Measurements from ENCODE around the gene SEMA4D. TPM values are rescaled to one million over a fixed set of nuclear protein-coding genes. Genes with fewer than 3 reads are reported as not detected.

SEMA4D gene
- total RNA-seq, 1 experiment from 2014 or later, result 8.0 TPM

- Histone ChIP-seq H3K79me2 (ENCODE audit: low read length) (no peaks in the 10 kb centered on the region), H3K4me3 (ENCODE audit: low read length) (no peak overlapping the region), H3K9me2 (replicated peaks; ENCODE audit: low read length) (no peaks in the 10 kb centered on the region), H4K20me1 (ENCODE audit: low read length) (no peaks in the 10 kb centered on the region), H3F3A (ENCODE audit: low read length, unreplicated experiment) (no peaks in the 10 kb centered on the region), H3K36me3 (ENCODE audit: low read depth, low read length) (no peaks in the 10 kb centered on the region), H3K4me1 (ENCODE audit: insufficient read depth, low read length) (no peaks in the 10 kb centered on the region), H3K27me3 (ENCODE audit: low read length) (no peaks in the 10 kb centered on the region), H3K27ac (ENCODE audit: low read length) (no peak overlapping the region), H3K4me2 (ENCODE audit: low read length) (no peak overlapping the region), H3K9ac (ENCODE audit: low read length) (no peak overlapping the region), H2AFZ (ENCODE audit: low read length) (no peak overlapping the region), H3K9me3 (ENCODE audit: low read length) (no peaks in the 10 kb centered on the region)
- BruUV-seq (replicated peaks), result no TSS peak
- TF ChIP-seq EZH2 (IDR thresholded peaks at IDR 0.05; ENCODE audit: low read length, unreplicated experiment), result no peak
- no peak for TF ChIP-seq EZH2phosphoT487 (IDR thresholded peaks at IDR 0.05; ENCODE audit: borderline replicate concordance, low read length)
- no peak for TF ChIP-seq CTCF (conservative IDR thresholded peaks at IDR 0.05; ENCODE audit: low read depth, low read length)
- CTCF ChIA-PET, result no interaction called here
- ATAC-seq (no peak), DNase-seq (no peak)
- POLR2A ChIA-PET (ENCODE audit: unreplicated experiment), result no interaction called here
- intact Hi-C loops (cut with micrococcal nuclease), result no loop called here
Observed at GRCh38 chr9:89462817-89463683, 34.9 kb downstream of the SEMA4D start.

- POLR2A ChIA-PET (ENCODE audit: unreplicated experiment), result no interaction called here
- no peaks in the 10 kb centered on the region for H3F3A ChIP-seq (ENCODE audit: low read length, unreplicated experiment)
- no peaks in the 10 kb centered on the region for H3K27me3 ChIP-seq (ENCODE audit: low read length)
- no peaks in the 10 kb centered on the region for H3K9me2 ChIP-seq (replicated peaks; ENCODE audit: low read length)
- H4K20me1 ChIP-seq (ENCODE audit: low read length), result no peaks in the 10 kb centered on the region
- CTCF ChIA-PET, result no interaction called here
- DNase-seq (no peak), ATAC-seq (no peak)
- TF ChIP-seq EZH2phosphoT487 (IDR thresholded peaks at IDR 0.05; ENCODE audit: borderline replicate concordance, low read length) (no peak), CTCF (conservative IDR thresholded peaks at IDR 0.05; ENCODE audit: low read depth, low read length) (no peak), EZH2 (IDR thresholded peaks at IDR 0.05; ENCODE audit: low read length, unreplicated experiment) (no peak)
- no peaks in the 10 kb centered on the region for H3K4me1 ChIP-seq (ENCODE audit: insufficient read depth, low read length)
- H3K27ac ChIP-seq (ENCODE audit: low read length), result no peak overlapping the region
- no peaks in the 10 kb centered on the region for H3K9me3 ChIP-seq (ENCODE audit: low read length)
- no peak overlapping the region for H3K4me3 ChIP-seq (ENCODE audit: low read length)
- no peak overlapping the region for H3K9ac ChIP-seq (ENCODE audit: low read length)
- H3K79me2 ChIP-seq (ENCODE audit: low read length), result no peaks in the 10 kb centered on the region
- no peak overlapping the region for H3K4me2 ChIP-seq (ENCODE audit: low read length)
- intact Hi-C loops (cut with micrococcal nuclease), result no loop called here
- H3K36me3 ChIP-seq (ENCODE audit: low read depth, low read length), result no peaks in the 10 kb centered on the region
- no TSS peak for BruUV-seq (replicated peaks)
- no peak overlapping the region for H2AFZ ChIP-seq (ENCODE audit: low read length)
Observed at GRCh38 chr9:89462199-89462598, 35.7 kb downstream of the SEMA4D start.

GRCh38 chr9:89461265-89461664 is 36.6 kb downstream of the SEMA4D start:
- Histone ChIP-seq H3K9me3 (ENCODE audit: low read length) (no peaks in the 10 kb centered on the region), H3K79me2 (ENCODE audit: low read length) (no peaks in the 10 kb centered on the region), H3K9ac (ENCODE audit: low read length) (no peak overlapping the region), H4K20me1 (ENCODE audit: low read length) (no peaks in the 10 kb centered on the region), H3K4me2 (ENCODE audit: low read length) (no peak overlapping the region), H3K9me2 (replicated peaks; ENCODE audit: low read length) (no peaks in the 10 kb centered on the region), H2AFZ (ENCODE audit: low read length) (no peak overlapping the region), H3K4me1 (ENCODE audit: insufficient read depth, low read length) (no peaks in the 10 kb centered on the region), H3K27me3 (ENCODE audit: low read length) (no peaks in the 10 kb centered on the region), H3K36me3 (ENCODE audit: low read depth, low read length) (no peaks in the 10 kb centered on the region), H3K27ac (ENCODE audit: low read length) (no peak overlapping the region), H3K4me3 (ENCODE audit: low read length) (no peak overlapping the region), H3F3A (ENCODE audit: low read length, unreplicated experiment) (no peaks in the 10 kb centered on the region)
- no TSS peak for BruUV-seq (replicated peaks)
- intact Hi-C loops (cut with micrococcal nuclease), result no loop called here
- POLR2A ChIA-PET (ENCODE audit: unreplicated experiment), result no interaction called here
- no peak for TF ChIP-seq CTCF (conservative IDR thresholded peaks at IDR 0.05; ENCODE audit: low read depth, low read length)
- no peak for TF ChIP-seq EZH2 (IDR thresholded peaks at IDR 0.05; ENCODE audit: low read length, unreplicated experiment)
- no peak for TF ChIP-seq EZH2phosphoT487 (IDR thresholded peaks at IDR 0.05; ENCODE audit: borderline replicate concordance, low read length)
- ATAC-seq (peak; percentile 67), DNase-seq (peak; percentile 40)
- CTCF ChIA-PET, result no interaction called here
